ENCODE data around the gene PATL1. TPM values are rescaled to one million over a fixed set of nuclear protein-coding genes. Genes with fewer than 3 reads are reported as not detected.
"Not testable (repeated sequence)": the region's sequence is repeated elsewhere in the genome, so short reads cannot be mapped to it uniquely, and the experiment has no call there.

The PATL1 gene
- total RNA-seq, 1 donor from 2014 or later: 35.4 TPM

- H3K4me1 Mint-ChIP-seq: no peaks in the 10 kb centered on the region
- H3K27me3 Mint-ChIP-seq (ENCODE audit: low read depth): no peaks in the 10 kb centered on the region
- H3K9me3 Mint-ChIP-seq: no peaks in the 10 kb centered on the region
- H3K4me3 Mint-ChIP-seq: no peak overlapping the region
- peaks cover 43% of the 10 kb centered on the region for H3K36me3 Mint-ChIP-seq (ENCODE audit: low read depth)
- H3K27ac Mint-ChIP-seq (ENCODE audit: unreplicated experiment): no peak overlapping the region
- DNase-seq (ENCODE audit: low read depth, low spot score): no peak
- no peak for TF ChIP-seq CTCF (conservative IDR thresholded peaks at IDR 0.05)
These were observed 24.3 kb downstream of the PATL1 start for GRCh38 chr11:59644528-59644927.

GRCh38 chr11:59643390-59643789 is 25.4 kb downstream of the PATL1 start:
- Mint-ChIP-seq H3K27me3 (ENCODE audit: low read depth) (no peaks in the 10 kb centered on the region), H3K9me3 (no peaks in the 10 kb centered on the region), H3K36me3 (ENCODE audit: low read depth) (peaks cover 44% of the 10 kb centered on the region), H3K4me3 (no peak overlapping the region), H3K4me1 (no peaks in the 10 kb centered on the region), H3K27ac (ENCODE audit: unreplicated experiment) (no peak overlapping the region)
- no peak for TF ChIP-seq CTCF (conservative IDR thresholded peaks at IDR 0.05)
- no peak for DNase-seq (ENCODE audit: low read depth, low spot score)

GRCh38 chr11:59641156-59641555 is 27.7 kb downstream of the PATL1 start:
- H3K4me3 Mint-ChIP-seq: no peak overlapping the region
- no peaks in the 10 kb centered on the region for H3K9me3 Mint-ChIP-seq
- no peaks in the 10 kb centered on the region for H3K27me3 Mint-ChIP-seq (ENCODE audit: low read depth)
- DNase-seq (ENCODE audit: low read depth, low spot score): no peak
- H3K36me3 Mint-ChIP-seq (ENCODE audit: low read depth): peaks cover 41% of the 10 kb centered on the region
- H3K27ac Mint-ChIP-seq (ENCODE audit: unreplicated experiment): no peak overlapping the region
- H3K4me1 Mint-ChIP-seq: no peaks in the 10 kb centered on the region
- no peak for TF ChIP-seq CTCF (conservative IDR thresholded peaks at IDR 0.05)

- H3K4me3 Mint-ChIP-seq: no peak overlapping the region
- no peaks in the 10 kb centered on the region for H3K36me3 Mint-ChIP-seq (ENCODE audit: low read depth)
- H3K27ac Mint-ChIP-seq (ENCODE audit: unreplicated experiment): no peak overlapping the region
- no peak for DNase-seq (ENCODE audit: low read depth, low spot score)
- no peaks in the 10 kb centered on the region for H3K4me1 Mint-ChIP-seq
- H3K27me3 Mint-ChIP-seq (ENCODE audit: low read depth): no peaks in the 10 kb centered on the region
- TF ChIP-seq CTCF (conservative IDR thresholded peaks at IDR 0.05): no peak
- H3K9me3 Mint-ChIP-seq: no peaks in the 10 kb centered on the region
These were observed 38.3 kb downstream of the PATL1 start for GRCh38 chr11:59630493-59630892.

- H3K36me3 Mint-ChIP-seq (ENCODE audit: low read depth): no peaks in the 10 kb centered on the region
- H3K9me3 Mint-ChIP-seq: no peaks in the 10 kb centered on the region
- H3K4me3 Mint-ChIP-seq: no peak overlapping the region
- no peaks in the 10 kb centered on the region for H3K4me1 Mint-ChIP-seq
- no peak for DNase-seq (ENCODE audit: low read depth, low spot score)
- H3K27me3 Mint-ChIP-seq (ENCODE audit: low read depth): no peaks in the 10 kb centered on the region
- TF ChIP-seq CTCF (conservative IDR thresholded peaks at IDR 0.05): no peak
- H3K27ac Mint-ChIP-seq (ENCODE audit: unreplicated experiment): no peak overlapping the region
These were observed 38.8 kb downstream of the PATL1 start for GRCh38 chr11:59629996-59630395.

GRCh38 chr11:59626969-59627368 is 41.9 kb downstream of the PATL1 start:
- not testable (repeated sequence) for DNase-seq (ENCODE audit: low read depth, low spot score); H3K36me3 Mint-ChIP-seq (ENCODE audit: low read depth); H3K27ac Mint-ChIP-seq (ENCODE audit: unreplicated experiment); H3K4me3 Mint-ChIP-seq; H3K27me3 Mint-ChIP-seq (ENCODE audit: low read depth); H3K4me1 Mint-ChIP-seq; H3K9me3 Mint-ChIP-seq
- TF ChIP-seq CTCF (conservative IDR thresholded peaks at IDR 0.05): peak; percentile 47

Data from neural crest cell (in vitro differentiated cells).